ENCODE data around the gene MINDY4. TPM values are rescaled to one million over a fixed set of nuclear protein-coding genes. Genes with fewer than 3 reads are reported as not detected.

Gene MINDY4
- total and polyA plus RNA-seq, 10 of the 15 experiments (the other 5 are each of a cell fraction or from before 2014, with no cell fraction given): 0.10 to 0.90 (median 0.40) TPM

- H3K4me2 ChIP-seq (ENCODE audit: control insufficient read depth, insufficient read depth): no peak overlapping the region
- H3K27ac ChIP-seq (ENCODE audit: control insufficient read depth, insufficient read depth): no peak overlapping the region
- SMC1A ChIA-PET (ENCODE audit: uncharacterized antibody, unreplicated experiment): no interaction called here
- H3K9ac ChIP-seq (ENCODE audit: control insufficient read depth, insufficient read depth, low read length): no peak overlapping the region
- DNase-seq (ENCODE audit: low read depth, low spot score) (no peak), ATAC-seq (no peak), FAIRE-seq (no peak)
- H3K36me3 ChIP-seq (ENCODE audit: control insufficient read depth in 2 of 2, insufficient read depth in 2 of 2, low read length in 1 of 2): no peaks in the 10 kb centered on the region
- H4K20me1 ChIP-seq (ENCODE audit: control insufficient read depth, insufficient read depth): no peaks in the 10 kb centered on the region
- no peaks in the 10 kb centered on the region for H3K9me3 ChIP-seq (replicated peaks; ENCODE audit: control insufficient read depth, insufficient read depth, low read length)
- intact Hi-C loops (cut with micrococcal nuclease; ENCODE audit: unreplicated experiment): no loop called here
- no peak overlapping the region for H2AFZ ChIP-seq (ENCODE audit: control insufficient read depth, low read depth, low read length)
- H3K79me2 ChIP-seq (ENCODE audit: control insufficient read depth, insufficient read depth, low read length): no peaks in the 10 kb centered on the region
- in situ Hi-C loops (cut with MboI): no loop called here
- RAD21 ChIA-PET (ENCODE audit: unreplicated experiment): interaction anchor here (0.6 kb wide), 1 partner anchor 182 kb away, joined by 3 read pairs; no protein-coding TSS in a partner anchor
- TF ChIP-seq CHD1 (IDR thresholded peaks at IDR 0.05; ENCODE audit: low read depth, low read length) (no peak), PKNOX1 (IDR thresholded peaks at IDR 0.05) (no peak), BCL11A (IDR thresholded peaks at IDR 0.05; ENCODE audit: low read depth, low read length) (no peak), POU2F2 (IDR thresholded peaks at IDR 0.05; ENCODE audit: borderline replicate concordance, low read depth, low read length) (no peak), ZNF217 (IDR thresholded peaks at IDR 0.05) (no peak), HDAC6 (IDR thresholded peaks at IDR 0.05; ENCODE audit: unreplicated experiment) (no peak), NR2F1 (conservative IDR thresholded peaks at IDR 0.05) (no peak), HCFC1 (IDR thresholded peaks at IDR 0.05; ENCODE audit: low read length) (no peak), TCF3 (IDR thresholded peaks at IDR 0.05; ENCODE audit: borderline replicate concordance, insufficient read depth, low read depth, low read length) (no peak), IRF4 (IDR thresholded peaks at IDR 0.05; ENCODE audit: low read depth, low read length) (no peak), MEF2A (IDR thresholded peaks at IDR 0.05; ENCODE audit: insufficient read depth, low read depth, low read length) (no peak)
- TF ChIP-seq, protein P1, sequence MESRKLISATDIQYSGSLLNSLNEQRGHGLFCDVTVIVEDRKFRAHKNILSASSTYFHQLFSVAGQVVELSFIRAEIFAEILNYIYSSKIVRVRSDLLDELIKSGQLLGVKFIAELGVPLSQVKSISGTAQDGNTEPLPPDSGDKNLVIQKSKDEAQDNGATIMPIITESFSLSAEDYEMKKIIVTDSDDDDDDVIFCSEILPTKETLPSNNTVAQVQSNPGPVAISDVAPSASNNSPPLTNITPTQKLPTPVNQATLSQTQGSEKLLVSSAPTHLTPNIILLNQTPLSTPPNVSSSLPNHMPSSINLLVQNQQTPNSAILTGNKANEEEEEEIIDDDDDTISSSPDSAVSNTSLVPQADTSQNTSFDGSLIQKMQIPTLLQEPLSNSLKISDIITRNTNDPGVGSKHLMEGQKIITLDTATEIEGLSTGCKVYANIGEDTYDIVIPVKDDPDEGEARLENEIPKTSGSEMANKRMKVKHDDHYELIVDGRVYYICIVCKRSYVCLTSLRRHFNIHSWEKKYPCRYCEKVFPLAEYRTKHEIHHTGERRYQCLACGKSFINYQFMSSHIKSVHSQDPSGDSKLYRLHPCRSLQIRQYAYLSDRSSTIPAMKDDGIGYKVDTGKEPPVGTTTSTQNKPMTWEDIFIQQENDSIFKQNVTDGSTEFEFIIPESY (IDR thresholded peaks at IDR 0.05): no peak
- TF ChIP-seq, protein P2, sequence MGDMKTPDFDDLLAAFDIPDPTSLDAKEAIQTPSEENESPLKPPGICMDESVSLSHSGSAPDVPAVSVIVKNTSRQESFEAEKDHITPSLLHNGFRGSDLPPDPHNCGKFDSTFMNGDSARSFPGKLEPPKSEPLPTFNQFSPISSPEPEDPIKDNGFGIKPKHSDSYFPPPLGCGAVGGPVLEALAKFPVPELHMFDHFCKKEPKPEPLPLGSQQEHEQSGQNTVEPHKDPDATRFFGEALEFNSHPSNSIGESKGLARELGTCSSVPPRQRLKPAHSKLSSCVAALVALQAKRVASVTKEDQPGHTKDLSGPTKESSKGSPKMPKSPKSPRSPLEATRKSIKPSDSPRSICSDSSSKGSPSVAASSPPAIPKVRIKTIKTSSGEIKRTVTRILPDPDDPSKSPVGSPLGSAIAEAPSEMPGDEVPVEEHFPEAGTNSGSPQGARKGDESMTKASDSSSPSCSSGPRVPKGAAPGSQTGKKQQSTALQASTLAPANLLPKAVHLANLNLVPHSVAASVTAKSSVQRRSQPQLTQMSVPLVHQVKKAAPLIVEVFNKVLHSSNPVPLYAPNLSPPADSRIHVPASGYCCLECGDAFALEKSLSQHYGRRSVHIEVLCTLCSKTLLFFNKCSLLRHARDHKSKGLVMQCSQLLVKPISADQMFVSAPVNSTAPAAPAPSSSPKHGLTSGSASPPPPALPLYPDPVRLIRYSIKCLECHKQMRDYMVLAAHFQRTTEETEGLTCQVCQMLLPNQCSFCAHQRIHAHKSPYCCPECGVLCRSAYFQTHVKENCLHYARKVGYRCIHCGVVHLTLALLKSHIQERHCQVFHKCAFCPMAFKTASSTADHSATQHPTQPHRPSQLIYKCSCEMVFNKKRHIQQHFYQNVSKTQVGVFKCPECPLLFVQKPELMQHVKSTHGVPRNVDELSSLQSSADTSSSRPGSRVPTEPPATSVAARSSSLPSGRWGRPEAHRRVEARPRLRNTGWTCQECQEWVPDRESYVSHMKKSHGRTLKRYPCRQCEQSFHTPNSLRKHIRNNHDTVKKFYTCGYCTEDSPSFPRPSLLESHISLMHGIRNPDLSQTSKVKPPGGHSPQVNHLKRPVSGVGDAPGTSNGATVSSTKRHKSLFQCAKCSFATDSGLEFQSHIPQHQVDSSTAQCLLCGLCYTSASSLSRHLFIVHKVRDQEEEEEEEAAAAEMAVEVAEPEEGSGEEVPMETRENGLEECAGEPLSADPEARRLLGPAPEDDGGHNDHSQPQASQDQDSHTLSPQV (IDR thresholded peaks at IDR 0.05): no peak
- TF ChIP-seq, protein P3, sequence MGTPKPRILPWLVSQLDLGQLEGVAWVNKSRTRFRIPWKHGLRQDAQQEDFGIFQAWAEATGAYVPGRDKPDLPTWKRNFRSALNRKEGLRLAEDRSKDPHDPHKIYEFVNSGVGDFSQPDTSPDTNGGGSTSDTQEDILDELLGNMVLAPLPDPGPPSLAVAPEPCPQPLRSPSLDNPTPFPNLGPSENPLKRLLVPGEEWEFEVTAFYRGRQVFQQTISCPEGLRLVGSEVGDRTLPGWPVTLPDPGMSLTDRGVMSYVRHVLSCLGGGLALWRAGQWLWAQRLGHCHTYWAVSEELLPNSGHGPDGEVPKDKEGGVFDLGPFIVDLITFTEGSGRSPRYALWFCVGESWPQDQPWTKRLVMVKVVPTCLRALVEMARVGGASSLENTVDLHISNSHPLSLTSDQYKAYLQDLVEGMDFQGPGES (IDR thresholded peaks at IDR 0.05): no peak
- TF ChIP-seq, protein P4, sequence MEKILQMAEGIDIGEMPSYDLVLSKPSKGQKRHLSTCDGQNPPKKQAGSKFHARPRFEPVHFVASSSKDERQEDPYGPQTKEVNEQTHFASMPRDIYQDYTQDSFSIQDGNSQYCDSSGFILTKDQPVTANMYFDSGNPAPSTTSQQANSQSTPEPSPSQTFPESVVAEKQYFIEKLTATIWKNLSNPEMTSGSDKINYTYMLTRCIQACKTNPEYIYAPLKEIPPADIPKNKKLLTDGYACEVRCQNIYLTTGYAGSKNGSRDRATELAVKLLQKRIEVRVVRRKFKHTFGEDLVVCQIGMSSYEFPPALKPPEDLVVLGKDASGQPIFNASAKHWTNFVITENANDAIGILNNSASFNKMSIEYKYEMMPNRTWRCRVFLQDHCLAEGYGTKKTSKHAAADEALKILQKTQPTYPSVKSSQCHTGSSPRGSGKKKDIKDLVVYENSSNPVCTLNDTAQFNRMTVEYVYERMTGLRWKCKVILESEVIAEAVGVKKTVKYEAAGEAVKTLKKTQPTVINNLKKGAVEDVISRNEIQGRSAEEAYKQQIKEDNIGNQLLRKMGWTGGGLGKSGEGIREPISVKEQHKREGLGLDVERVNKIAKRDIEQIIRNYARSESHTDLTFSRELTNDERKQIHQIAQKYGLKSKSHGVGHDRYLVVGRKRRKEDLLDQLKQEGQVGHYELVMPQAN (conservative IDR thresholded peaks at IDR 0.05): no peak
- 54% methylated on average over 4 of the region's 4 CpGs for WGBS (ENCODE audit: insufficient coverage, insufficient replicate concordance, low lambda C conversion rate, missing lambda C conversion rate)
- H3K4me3 ChIP-seq: no peak overlapping the region
- CTCF ChIA-PET: no interaction called here
- no TSS peak for BruUV-seq (replicated peaks)
- no peaks in the 10 kb centered on the region for H3K4me1 ChIP-seq (ENCODE audit: control insufficient read depth, insufficient read depth, low read length)
- H3K27me3 ChIP-seq (replicated peaks in 1 of 2; ENCODE audit: control insufficient read depth in 2 of 2, insufficient read depth in 2 of 2, low read length in 1 of 2): peaks cover 6 to 7% of the 10 kb centered on the region in 2 experiments; a peak in 3 of 4 replicates
- POLR2A ChIA-PET: no interaction called here
Observed at GRCh38 chr7:30730996-30731395, 40.2 kb upstream of the MINDY4 start.
